NCI-H2227 treated with DMSO at 0.1 percent for 48 hours (cell line): ENCODE measurements around the gene NANS.
A peak's percentile ranks its signal among the peaks of the same experiment; 100 is the strongest.
"Not testable (repeated sequence)": the region's sequence is repeated elsewhere in the genome, so short reads cannot be mapped to it uniquely, and the experiment has no call there.

Source experiments
- DNase-seq: peaks from one replicate; lab custom pipeline; 2025; lab: John Stamatoyannopoulos, UW

Gene NANS

GRCh38 chr9:98080326-98080725, 23.8 kb downstream of the NANS start:
- DNase-seq: no peak

DNA sequence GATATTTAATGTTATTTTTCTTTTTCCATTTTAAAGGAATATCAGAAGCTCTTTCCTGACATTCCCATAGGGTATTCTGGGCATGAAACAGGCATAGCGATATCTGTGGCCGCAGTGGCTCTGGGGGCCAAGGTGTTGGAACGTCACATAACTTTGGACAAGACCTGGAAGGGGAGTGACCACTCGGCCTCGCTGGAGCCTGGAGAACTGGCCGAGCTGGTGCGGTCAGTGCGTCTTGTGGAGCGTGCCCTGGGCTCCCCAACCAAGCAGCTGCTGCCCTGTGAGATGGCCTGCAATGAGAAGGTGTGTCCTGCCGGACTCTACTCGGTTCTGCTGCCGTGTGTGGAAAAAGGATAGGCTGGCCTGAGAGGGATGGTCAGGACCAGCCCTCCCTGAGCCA, 24.2 kb downstream of the NANS start:
- no peak for DNase-seq

DNA sequence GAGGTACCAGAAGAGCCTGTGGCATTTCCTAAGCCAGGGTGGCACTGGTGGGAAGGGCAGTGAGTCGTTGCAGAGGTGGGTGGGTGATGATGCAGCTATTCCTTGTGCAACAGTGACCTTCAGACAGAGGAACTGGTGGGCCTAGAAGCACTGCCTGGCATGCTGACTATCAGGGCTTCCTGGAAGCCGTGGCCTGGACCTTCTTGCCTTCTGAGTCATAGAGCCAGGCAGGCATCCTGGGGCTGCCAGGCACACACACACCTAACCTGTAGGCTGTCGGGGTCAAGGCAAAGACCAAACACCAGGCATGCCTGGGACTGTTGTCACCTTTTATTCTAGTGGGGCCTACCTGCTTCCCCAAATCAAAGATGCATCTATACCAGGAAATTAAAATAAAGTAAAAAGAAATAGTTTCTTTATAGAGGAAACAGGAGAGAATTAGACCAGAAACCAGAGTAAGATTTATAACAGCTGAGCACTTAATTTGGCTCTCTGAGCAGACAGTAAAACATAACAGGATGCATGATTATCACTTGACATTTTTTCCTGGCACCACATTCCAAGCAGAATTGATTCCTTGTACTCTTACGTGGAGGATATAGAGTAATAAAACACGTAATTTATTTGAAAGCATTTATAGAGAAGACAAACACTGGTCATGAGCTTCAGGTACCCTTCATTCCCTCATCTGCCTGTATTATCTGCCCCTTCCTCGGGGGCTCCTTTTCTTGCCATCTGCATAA, 25.1 kb downstream of the NANS start:
- no peak for DNase-seq

DNA sequence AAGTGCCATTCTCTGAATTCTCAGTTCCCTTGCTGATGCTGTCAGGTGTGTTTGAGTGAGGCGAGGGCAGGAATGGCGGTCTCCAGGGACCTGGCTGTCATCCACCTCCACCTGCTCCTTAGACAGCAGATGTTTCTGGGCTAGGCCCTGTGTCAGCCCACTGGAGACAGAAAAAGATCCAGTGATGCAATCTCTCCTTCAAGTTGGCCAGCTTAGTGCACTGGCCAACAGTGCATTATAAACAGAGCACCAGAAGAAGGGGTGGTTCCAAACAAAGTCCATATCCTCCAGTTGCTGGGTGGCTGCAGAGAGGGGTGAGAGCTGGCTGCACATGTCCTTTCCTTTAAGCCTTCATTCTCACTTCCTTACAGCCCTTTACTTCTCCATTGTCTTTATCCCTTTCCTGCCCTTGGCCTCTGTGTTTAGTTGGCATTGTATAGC, 26.5 kb downstream of the NANS start:
- DNase-seq: no peak

DNA sequence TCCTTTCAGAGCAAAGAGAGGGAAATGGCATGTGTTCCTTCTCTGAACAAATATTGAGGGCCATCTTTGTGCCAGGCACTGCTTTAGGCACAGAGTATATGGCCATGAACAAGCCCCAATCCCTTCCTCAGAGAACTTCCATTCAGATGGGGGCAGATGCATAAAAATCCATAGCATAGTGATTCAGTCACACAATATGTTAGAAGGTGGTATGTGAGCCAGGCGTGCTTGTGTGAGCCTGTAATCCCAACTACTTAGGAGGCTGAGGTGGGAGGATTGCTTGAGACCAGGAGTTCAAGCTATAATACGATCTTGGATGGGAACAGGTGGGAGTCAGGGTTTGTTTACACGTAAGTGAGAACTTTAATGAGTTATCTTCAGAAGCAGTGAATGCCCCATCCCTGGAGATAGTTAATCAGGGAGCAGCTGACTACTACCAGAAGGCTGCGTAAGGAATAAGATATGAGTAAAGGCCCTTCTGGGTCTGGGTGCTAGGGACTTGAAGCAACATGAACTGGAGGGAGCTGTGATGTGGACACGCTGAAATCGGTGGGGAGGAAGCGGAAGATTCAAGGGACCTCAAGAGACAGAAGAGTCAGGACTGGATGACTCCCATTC, 27.1 kb downstream of the NANS start:
- DNase-seq: no peak

GRCh38 chr9:98084396-98084795, 27.9 kb downstream of the NANS start:
- DNase-seq: no peak

DNA sequence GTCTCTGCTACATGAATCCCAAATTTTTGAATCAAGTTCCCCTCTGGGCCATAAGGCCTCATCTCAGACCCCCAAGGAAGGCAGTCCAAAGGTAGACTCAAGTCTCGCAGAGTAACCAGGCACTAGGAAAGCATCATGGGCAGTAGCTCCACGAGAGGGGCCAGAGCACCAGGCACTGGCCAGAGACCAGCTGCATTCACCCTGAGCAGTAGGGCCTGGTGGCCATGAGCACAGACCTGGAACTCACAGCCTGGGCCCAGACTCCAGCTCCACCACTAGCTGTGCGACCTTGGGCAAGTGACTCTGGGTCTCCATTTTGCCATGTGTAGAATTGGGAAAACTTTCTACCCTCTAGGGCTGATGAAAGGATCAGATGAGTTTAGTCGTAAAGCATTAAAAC, 28.5 kb downstream of the NANS start:
- no peak for DNase-seq

DNA sequence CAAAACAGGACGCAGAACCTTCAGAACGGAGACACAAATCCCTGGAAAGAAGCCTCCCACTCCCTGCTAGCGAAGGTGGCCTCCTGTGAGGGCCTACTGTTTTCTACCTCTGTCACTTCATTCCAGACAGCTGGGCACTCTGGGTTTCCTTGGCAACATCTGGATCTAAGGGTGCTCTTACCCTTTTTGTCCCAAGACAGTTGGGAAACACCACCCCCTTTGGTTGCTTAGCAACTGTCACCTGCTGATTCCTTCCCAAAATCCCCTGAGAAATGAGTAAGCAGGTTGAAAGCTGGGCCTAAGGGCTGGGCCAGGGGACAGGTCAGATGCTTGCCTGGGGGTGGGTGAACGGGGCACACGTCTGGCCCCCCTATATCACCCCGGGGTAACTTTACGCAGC, 29.4 kb downstream of the NANS start:
- no peak for DNase-seq

DNA sequence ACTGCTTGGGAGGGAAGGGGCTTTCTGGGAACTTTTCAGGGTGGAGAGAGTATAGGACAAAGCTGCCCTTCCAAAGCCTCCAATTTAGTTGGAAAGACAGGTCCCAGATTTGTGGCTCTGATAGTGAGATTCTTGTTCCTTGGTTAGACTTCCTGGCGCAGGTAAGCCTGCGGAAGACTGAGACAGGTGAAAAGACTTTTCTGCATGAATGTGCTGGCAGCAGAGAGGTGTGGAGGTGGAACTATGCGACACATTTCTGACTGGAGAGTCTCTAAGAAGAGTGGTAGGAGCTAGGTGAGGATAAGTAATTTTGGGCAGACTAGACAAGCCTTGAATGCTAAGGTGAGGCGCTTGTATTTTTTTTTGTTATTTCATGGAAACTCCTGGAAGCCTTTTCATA, 29.9 kb downstream of the NANS start:
- DNase-seq: no peak

DNA sequence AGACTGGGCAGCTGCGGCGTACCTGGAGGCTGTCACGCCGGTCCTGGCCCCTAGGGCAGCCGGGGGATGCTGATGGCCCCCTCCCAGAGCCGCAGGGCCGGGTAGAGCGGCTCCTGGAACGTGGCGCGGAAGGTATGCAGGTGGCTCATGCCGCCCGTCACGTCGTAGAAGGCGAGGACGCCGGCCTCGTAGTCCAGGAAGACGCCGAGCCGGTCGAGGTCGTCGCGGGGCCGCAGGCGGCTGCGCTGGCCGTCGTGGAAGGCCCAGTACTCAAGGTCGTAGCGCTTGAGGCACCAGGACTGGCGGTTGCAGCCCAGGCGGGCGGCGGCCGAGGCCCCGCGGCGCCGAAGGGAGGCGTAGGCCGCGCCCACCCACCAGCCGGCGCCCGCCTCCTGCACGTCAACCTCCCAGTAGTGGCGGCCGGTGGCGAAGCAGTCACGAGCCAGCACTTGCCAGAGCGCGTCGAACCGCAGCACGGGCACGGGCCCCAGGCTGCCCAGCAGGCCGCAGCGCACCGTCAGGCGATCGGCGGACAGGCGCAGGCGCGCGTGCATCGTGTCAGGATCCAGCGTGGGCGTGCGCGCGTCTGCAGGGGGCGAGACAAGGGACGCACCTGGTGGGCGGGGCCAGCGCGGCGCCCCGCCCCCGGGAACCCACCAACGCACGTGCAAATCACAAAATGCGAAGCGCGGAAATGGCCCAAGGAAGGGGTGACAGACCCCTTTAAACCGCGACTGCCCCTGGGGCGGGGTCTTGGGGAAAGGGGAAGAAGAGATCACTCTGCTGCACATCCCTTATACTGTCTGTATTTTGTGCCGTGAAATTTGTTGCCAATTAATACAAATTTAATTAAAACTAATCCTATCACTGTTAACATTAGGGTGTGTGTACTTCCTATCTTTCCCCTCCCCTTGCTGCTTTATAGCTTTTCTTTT, 31.2 kb downstream of the NANS start:
- DNase-seq: no peak

DNA sequence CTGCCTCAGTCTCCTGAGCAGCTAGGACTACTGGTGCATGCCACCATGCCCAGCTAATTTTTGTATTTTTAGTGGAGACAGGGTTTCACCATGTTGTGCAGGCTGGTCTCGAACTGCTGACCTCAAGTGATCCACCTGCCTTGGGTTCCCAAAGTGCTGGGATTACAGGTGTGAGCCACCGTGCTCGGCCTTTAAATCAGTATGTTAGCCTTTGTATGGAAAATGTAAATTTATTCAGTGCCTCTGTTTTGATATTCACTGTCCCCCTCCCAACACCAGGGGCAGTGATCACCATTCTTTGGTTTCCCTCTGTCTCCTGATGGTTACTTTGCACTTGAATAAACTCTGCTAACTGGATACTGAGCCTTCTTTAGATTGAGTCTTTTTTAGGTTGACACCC, 34.1 kb downstream of the NANS start:
- not testable (repeated sequence) for DNase-seq

- DNase-seq: peak; percentile 48
These were observed 35.4 kb downstream of the NANS start for GRCh38 chr9:98091735-98092612.

DNA sequence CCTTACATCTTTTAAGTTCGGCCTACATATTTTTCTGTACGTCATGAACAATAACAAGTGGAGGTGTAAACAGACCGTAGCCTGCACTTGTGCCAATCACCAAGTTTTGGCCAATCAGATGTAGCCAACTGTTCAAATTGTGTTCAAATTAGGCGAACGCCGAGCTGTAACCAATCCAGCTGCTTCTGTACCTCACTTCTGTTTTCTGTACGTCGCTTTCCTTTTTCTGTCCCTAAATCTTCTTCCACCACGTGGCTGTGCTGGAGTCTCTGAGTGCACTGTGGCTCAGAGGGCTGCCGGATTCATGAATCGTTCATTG, 36.0 kb downstream of the NANS start:
- DNase-seq: peak; percentile 30

DNA sequence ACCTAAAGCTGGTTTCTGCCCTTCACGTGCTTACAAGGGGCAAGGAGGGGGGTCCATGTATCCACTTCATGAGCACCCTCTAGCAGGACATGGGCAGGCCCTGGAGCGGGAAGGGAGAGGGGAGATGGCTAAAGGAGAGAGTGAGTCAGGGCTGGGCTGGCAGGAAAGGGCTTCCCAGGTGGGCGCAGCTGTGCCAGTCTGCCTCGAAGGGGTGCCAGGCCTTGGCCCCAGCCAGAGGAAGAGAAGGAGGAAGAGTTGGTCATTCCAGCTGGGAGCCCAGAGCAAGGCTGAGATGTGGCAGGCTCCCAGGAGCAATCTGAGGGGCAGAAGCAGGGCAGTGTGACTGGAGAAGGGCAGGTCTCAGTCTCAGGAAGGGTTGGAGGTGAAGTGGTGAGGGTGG, 37.8 kb downstream of the NANS start:
- no peak for DNase-seq

- DNase-seq: no peak
These were observed 38.3 kb downstream of the NANS start for GRCh38 chr9:98094851-98095250.

DNA sequence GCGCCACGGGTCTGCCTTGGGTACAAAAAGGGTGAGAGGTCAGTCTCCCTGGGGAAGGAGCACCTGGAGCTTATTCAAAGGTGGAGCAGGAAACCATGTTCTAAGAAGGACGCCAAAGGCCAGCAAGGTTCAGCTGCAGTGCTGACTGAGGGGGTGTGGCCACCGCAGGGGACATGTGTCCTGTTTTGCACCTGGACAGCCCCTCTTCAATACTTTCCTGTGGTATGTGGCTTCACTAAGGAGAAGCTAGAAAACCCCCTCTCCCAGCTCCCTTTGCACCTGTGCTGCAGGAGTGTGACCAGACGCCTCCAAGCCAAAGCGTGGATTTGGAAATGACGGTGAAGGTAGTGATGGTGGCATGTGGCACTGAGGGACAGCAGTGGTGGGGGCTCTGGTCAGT, 38.9 kb downstream of the NANS start:
- no peak for DNase-seq

- no peak for DNase-seq
These were observed 39.6 kb downstream of the NANS start for GRCh38 chr9:98096091-98096490.

DNA sequence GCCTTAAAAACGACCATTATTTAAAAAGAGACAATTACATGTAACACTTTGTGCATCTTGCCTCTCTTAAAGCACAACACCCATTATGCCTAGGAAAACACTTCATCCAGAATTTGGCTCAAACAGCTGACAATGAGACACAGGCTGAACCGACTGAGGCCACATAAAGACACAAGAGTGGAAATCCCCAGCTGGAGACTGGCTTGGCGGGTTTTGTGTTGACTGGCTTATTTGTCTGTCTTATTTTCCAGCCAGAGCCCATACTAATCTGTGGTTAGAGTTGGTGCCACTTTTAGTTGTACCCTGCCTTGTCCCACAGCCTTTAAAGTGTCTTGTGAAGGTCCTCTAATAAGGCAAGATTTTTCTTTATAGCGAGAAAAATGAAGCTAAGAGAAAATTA, 41.3 kb downstream of the NANS start:
- DNase-seq: no peak

DNA sequence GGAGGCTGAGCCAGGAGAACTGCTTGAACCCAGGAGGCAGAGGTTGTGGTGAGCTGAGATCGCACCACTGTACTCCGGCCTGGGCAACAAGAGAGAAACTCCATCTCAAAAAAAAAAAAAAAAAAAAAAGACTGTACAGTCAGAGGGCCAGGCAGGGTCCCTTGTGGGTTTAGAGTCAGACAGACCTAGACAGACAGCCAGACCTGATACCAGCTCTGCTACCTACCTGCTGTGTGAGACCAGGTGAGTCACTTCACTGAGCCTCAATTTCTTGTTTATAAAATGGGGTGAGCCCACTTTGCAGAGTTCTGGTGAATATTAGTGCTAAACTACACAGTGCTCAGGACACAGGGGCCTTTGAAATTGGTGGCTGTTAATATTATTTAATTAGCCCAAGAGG, 42.8 kb downstream of the NANS start:
- no peak for DNase-seq

DNA sequence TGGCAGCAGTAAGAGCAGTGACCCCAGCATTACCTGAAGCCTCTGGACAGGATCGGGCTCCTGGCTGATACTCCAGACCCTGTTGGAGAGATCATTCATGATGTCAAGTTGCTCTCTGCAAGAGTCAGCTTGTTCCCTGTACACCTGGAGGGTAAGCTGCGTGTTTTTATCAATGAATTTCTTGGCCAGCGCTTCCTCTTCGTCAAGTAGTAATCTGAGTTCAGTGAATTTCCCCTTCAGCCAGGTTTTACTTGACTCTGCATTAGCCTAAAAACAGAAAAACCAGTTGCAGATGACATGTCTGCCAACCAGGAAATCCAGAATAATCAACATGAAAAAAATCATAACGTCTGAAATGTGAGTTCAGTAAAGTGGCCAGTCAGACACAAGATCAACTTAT, 43.4 kb downstream of the NANS start:
- DNase-seq: no peak

DNA sequence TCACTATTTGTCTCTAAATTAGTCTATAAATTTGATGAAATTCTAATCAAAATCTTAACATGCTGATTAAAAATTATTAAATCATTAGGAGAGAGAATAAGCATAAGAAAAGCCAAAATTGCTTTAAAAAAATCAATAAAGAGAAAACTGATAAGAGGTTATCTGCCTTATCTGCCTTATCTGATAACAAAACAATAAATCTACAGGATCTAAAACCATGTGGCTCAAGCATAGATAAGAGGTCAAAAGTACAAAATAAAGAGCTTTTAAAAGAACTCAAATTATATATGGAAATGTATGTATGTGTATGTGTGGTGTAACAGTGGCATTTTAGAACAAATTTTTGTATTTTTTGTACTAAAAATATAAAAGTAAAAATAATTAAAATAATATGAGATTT, 43.9 kb downstream of the NANS start:
- no peak for DNase-seq

- DNase-seq: no peak
These were observed 44.9 kb downstream of the NANS start for GRCh38 chr9:98101416-98101815.
